Fibroblast of skin of abdomen (primary cell): Measurements from ENCODE around the gene MED13L.

Experiments used
- DNase-seq: peaks from one replicate; pipeline ENCODE4 v3.0.0-alpha.2; 2013

Gene MED13L

GRCh38 chr12:116210762-116211161 lies 66.7 kb downstream of the MED13L start:
- DNase-seq, result no peak

- DNase-seq, result peak; percentile 84
Measured at GRCh38 chr12:116210131-116210530, 67.4 kb downstream of the MED13L start.

GRCh38 chr12:116209503-116209902 lies 68.0 kb downstream of the MED13L start:
- no peak for DNase-seq

GRCh38 chr12:116207274-116207673 lies 70.2 kb downstream of the MED13L start:
- DNase-seq, result no peak

GRCh38 chr12:116206828-116207227 lies 70.7 kb downstream of the MED13L start:
- no peak for DNase-seq

- no peak for DNase-seq
Measured at GRCh38 chr12:116204785-116205184, 72.7 kb downstream of the MED13L start.

GRCh38 chr12:116204169-116204568 lies 73.3 kb downstream of the MED13L start:
- DNase-seq, result no peak

- peak; percentile 43 for DNase-seq
Measured at GRCh38 chr12:116202940-116203339, 74.6 kb downstream of the MED13L start.

GRCh38 chr12:116202433-116202832 lies 75.1 kb downstream of the MED13L start:
- no peak for DNase-seq

- peak; percentile 81 for DNase-seq
Measured at GRCh38 chr12:116201908-116202307, 75.6 kb downstream of the MED13L start.

- DNase-seq, result no peak
Measured at GRCh38 chr12:116201359-116201758, 76.1 kb downstream of the MED13L start.

GRCh38 chr12:116200812-116201211 lies 76.7 kb downstream of the MED13L start:
- DNase-seq, result peak; percentile 48

- no peak for DNase-seq
Measured at GRCh38 chr12:116199160-116199706, 78.3 kb downstream of the MED13L start.

- no peak for DNase-seq
Measured at GRCh38 chr12:116196752-116197718, 80.5 kb downstream of the MED13L start.

- no peak for DNase-seq
Measured at GRCh38 chr12:116196226-116196625, 81.3 kb downstream of the MED13L start.

GRCh38 chr12:116194935-116195431 lies 82.5 kb downstream of the MED13L start:
- DNase-seq, result no peak

GRCh38 chr12:116189692-116190091 lies 87.8 kb downstream of the MED13L start:
- no peak for DNase-seq

- DNase-seq, result no peak
Measured at GRCh38 chr12:116188581-116188980, 88.9 kb downstream of the MED13L start.

GRCh38 chr12:116187151-116187511 lies 90.4 kb downstream of the MED13L start:
- DNase-seq, result no peak

GRCh38 chr12:116186482-116187150 lies 90.9 kb downstream of the MED13L start:
- DNase-seq, result peak; percentile 25

- peak; percentile 26 for DNase-seq
Measured at GRCh38 chr12:116184763-116185162, 92.7 kb downstream of the MED13L start.

- DNase-seq, result peak; percentile 28
Measured at GRCh38 chr12:116183741-116184141, 93.8 kb downstream of the MED13L start.

GRCh38 chr12:116182359-116183063 lies 95.0 kb downstream of the MED13L start:
- no peak for DNase-seq
